GM19324 (cell line): ENCODE results near the gene KLHL40.

Source experiments
- ATAC-seq: cut with Tn5 transposase; IDR thresholded peaks from one replicate; pipeline ENCODE4 v1.9.1; 2021; ENCODE audit warnings: mild to moderate bottlenecking, moderate library complexity; ENCODE audit not compliant: unreplicated experiment, low FRiP score

Gene KLHL40

DNA sequence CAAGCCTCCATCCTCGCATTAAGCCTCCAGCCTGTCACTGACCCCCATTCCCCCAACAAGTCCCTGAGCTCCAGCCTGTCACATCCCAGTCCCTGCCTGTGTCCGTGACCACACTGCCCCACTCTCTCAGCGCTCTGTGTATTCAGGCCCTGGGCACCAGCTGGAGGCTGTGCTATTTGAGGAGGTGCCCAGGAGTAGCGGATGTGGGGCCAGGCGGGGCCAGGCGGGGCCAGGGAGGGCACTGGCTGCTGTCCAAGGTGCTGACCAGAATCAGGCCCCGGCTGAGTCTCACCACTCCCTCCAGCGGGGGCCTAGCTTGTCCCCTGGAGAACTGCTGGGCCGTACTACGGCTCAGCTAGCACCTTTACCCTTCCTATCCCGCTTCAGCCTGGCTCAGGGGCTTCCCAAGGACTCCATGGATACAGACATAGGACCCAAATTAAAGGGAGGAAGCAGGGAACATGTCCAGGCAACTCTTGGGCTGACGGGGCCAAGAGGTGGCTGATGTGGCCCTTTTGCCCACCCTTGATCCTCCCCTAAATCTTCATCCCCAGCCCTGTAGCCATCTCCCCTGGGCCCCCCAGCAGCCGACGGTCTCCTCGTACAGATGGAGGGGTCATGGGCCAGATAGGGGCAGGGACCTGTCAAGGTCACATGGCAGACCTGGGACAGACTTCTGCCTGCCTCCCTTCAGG, 16.2 kb downstream of the KLHL40 start:
- ATAC-seq = no peak

DNA sequence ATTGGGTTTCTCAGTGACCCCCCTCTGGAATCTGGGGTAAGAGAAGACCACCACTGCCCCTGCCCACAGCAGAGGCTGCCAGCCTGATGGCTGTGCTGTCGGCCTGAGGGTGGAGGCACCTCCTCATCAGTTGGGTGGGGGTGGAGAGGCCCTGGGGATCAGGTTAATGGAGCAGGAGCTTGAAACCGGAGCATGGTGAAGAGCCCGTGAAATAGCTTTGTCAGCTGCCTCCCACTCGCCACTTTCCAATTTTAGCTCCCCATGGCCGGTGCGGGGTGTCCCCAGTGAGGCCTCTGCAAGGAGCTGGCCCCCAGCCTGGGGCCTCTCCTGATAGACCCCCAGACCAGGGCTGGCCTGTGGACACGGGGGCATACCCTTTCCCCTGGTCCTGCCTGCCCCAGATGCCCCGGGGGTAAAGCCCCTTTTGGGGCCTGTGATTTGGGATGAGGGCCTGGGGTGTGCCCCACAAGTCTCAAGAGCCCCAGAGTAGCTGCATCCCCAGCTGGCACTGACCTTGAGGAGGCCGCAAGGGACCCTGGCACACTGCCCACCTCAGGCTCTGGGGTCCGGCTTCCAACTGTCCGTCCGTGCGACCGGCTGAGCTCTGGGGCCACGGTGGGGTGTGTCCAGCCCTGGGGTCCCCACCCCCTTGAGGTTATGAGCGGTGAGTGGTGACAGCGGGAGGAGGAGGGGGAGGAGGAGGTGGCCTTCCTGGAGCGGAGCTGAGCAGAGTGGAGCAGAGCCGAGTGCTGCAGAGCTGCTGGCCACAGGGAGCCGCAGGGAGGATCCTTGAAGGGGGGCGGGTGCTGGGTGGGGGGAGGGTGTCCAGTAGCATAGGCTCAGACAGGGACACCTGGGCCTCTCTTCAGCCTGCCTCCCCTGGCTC, 17.0 kb downstream of the KLHL40 start, which contains the start of gene HHATL:
Gene HHATL, minus strand, starts transcription at position 733 of the 886 bp plus-strand sequence. CDS start 1,972 bp downstream, outside the sequence.
- ATAC-seq = no peak

DNA sequence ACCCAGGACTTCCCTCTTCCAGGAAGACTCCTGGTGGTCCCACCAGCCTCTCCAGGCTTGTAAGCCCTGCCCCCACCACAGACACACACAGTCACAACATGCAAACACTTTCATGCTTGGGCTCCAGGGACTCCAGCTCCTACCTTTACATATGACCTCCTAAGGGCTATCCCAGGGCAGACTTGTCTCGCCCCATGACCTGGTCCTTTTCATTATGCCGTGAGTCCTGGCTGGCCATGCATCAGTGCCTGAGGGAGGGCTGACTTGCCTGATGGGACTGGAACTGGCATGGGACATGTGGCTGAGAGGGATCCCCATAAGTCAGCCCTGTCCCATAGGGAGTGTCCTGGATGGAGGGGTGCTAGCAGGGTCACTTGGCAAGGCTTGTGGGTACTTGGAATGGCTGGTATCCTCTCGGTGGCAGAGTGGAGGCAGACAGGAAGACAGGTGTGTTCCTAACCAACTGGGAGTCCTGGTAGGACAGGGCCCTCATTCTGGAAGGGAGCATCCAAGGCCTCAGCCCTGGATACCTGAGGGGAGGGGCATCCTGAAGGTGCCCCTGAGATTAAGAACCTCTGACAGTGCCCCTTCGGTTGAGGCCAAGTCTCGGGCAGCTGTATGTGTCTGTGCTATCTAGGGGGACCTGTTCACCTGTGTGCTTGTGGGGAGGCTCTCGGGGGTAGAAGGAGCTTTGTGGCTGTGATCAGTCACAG, 17.8 kb downstream of the KLHL40 start:
- no peak for ATAC-seq

DNA sequence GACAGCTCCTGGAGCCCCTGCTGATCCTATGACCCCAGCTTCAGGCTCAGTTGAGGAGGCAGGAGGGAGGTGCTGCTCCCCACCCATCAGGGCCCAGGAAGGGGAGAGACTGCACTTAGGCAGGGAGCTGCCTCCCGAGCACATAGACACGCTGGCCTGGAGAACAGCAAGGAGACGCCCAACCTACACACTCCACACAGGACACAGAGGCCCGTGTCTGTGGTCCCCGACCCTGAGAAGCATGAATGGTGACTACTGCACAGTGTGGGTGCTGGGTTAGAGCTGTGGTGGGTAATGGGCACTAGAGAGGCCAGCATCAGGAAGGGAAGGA, 18.3 kb downstream of the KLHL40 start:
- ATAC-seq = no peak

DNA sequence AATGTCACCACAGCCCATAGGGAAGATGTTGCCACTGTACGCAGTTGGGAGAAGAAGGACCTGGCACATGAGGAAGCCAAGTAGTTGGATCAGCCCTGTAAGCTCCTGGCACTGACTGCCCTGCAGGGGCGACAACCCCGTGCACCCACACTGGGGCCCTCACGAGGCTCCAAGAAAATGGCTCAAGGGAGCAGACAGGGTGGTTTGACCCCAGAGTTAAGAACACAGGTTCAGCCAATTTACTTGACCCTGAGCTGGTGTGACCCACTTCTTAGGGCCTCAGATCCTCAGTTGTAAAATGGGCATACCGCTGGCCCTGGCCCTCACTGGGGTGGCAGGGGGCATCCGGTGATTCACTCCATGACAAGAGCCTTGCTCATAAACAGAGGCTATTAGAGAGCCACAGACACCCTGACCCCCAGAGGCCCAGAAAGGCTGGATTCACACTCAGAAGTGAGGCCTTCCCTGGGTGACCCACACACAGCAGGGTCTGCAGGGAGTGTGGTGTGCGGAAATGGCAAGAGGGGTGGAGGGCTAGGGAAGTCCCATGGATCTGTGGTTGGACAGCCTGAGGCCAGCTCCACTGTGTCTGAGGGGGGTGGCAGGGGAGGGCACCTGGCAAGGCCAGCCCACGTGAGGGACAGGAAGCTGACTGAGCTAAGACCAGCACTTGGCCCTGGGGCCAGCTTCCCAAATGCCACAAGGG, 19.0 kb downstream of the KLHL40 start:
- no peak for ATAC-seq

DNA sequence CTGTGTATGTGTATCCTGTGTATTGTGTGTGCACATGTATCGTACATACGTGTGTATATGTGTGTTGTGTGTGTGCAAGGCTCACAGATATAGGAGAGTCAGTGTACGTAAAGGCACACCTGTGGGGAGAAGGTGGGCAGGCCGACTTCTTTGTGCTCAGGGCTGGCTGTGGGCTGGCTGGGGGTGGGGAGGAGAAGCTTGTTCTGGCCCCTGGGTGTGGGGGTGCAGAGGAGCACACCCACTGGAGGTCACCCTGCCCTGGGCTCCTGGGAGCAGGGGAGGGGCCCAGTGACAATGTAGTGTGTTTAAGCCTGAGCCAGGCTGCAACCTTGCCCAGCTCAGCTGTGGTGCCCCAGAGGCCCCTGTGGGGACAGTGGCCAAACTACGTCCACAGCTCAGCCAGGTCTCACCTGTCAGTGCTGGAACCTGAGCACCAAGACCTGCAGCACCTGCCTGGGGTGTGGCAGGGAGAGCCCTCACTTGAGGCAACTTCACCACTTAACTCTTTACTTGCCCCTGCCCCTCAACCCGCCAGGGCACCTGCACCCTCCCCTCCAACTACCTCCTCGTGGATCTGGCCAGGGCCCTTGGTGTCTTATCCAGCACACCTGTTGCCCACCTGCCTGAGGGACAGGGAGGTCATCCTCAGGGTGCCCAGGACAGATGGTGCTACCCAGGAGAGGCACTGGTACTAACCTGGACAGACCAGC, 19.9 kb downstream of the KLHL40 start:
- ATAC-seq = no peak

DNA sequence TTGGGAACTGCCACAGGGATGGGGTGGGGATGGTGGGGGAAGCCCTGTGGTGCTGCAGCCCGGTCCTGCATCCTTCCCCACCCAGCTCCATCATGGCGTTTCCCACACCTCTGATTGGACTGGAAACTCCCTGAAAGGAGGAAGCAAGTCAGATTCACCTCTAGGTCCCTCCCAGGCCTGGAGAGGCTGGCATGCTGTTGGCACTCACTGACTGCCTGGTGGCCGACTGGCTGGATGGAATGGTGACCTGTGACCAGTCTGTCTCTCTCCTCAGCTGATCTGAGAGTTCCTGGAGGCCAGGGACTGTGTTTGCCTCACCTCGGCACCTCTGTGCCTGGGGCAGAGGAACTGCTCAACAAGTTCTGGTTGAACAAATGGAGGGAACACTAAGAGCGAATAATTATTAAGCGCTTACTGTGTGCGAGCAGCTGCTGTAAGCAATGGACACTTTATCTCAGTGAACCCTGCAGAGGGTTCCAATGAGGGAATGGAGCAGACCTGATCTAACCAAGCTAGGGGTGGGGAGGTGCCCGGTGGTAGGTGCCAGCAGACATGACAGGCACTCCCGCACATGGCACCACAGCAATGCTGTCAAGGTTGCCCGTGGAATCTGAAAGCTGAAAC, 20.7 kb downstream of the KLHL40 start:
- ATAC-seq = no peak

DNA sequence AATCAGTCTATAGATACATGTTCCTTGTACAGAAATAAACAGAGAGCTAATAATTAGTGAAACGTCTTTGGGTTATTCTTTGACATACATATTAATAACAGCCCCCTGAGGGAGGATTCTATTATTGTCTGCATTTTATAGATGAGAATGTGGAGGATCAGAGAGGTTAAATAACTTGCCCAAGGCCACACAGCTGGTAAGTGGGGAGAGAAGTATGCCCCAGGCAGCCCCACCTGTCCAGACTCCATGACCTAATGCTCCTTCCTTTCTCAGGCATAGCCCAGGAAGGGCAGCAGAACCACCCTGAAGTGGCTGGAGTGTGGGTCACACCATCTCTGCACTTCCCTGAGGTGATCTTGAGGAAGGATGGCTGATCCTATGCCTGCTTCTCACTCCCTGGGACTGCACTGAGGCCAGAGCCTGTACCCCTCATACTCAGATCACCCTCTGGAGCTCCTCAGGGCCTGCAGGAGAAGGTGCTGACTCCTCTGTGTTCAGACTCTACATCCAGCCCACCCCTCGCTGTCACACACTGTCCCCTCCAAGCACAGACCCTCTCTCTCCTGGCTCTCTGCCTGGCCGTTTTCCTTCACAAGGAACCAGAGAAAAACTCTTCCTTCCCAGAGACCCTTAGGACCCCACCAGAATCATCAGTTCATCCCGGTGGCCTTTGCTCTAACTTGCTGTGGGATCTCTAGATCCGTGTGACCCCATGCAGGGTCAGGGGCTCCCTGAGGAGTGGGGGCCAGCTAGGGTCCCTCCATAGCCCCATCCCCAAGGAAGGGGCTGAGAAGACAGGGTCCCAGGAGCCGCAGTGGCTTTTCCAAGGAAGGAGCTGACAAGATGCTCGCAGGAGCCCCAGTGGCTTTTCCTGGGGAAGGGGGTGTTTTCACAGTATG, 21.6 kb downstream of the KLHL40 start:
- ATAC-seq = no peak

DNA sequence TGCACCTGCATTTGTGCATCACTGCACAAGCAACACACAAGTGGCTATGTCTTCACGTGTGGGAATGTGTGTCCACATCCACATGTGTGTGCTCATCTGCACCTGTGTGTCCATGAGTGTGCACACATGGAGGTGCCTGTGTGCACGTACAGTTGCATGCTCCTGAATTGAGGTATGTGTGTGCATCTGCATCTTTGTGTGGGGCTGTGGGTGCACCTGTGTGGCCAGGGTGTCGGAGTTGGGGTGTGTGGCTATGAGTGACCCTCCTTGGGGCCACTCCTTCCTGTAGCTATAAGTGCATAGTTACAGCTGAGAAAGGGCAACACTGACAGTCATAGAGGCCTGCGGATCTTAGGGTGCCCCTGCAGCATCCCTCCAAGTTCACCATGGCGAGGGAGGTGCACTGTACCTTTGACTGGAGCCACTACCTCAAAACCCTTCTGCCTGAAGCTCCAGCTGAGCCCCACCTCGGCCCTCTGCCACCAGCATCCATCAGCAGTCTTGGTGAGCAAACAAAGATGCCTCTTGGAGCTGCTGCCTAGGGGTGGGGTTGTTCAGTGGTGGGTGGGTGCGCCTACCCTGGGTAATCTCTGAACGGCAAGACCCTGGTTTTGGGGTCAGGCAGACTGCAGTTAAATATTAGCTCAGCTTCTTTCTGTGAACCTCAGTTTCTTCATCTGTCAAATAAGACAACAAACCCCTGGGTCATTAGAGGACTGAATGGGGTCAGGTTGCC, 22.5 kb downstream of the KLHL40 start:
- ATAC-seq = no peak

DNA sequence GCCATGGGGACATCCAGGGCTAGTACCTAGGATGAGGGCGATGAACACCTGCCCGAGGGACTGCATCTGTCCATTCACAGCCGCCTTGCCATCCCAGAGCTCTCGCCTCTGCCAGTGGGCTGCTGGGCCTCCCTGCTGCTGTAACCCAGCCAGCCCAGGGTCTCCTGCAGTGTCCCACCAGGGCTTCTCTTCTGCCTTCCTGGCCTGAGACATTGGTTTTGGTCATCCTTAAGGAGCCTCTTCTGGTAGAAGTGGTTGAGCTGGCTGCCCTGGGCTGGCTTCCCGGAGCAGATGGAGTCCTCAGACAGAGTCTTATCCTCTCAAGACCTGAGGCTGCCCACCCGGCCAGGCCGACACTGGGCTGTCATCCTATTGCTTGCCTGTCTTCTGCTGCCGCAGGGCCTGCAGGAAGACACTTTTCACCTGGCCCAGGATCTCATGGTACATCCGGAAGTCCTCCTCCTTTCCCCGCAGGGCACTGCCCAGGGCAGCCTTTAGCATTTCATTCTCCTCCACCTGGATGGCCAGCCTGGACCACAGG, 23.3 kb downstream of the KLHL40 start:
- no peak for ATAC-seq

DNA sequence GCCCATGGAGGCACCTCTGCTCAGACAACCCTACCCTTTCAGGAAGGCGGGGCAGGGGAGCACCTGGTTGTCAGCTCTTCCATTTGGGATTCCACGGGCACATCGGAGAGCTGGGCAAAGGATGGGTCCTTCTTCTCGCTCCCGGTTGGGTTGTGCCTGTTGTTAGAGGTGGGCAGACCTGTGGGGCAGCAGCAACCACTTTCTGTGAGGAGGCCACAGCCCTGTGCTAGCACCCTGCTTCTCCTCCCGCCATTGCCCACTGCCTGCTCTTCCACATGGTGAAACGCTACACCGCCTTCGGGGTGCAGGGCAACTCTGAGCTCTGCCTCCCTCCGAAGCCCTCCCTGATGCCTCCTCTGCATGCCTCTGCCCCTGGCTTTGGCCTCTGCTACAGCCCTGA, 24.3 kb downstream of the KLHL40 start:
- no peak for ATAC-seq

DNA sequence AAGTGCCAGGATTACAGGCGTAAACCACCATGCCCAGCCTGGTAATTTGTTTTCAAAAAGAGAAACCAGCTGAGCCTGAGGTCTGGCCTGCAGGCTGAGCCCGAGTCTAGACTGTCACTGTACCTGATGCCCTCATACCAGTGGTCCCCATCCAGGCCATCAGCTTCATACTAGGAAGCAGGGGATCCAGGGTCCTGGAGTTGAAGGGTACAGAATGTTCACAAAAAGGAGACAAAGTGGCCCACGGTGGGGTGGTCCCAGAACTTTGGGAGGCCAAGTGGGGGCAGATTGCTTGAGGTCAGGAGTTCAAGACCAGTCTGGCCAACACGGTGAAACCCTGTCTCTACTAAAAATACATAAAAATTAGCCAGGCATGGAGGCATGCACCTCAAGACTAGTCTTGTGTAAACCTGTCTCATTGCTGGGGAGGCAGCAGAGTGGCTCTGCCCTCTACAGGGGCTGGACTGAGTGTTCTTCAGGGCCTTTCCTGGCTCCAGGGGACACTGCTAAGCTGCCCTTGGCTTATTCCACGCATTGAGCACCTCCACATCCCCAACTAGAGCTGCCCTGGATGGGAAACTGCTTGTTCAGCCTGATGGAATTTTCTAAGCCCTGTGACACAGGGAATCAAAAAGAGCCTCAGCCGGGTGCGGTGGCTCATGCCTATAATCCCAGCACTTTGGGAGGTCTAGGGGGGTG, 25.1 kb downstream of the KLHL40 start:
- ATAC-seq = no peak

DNA sequence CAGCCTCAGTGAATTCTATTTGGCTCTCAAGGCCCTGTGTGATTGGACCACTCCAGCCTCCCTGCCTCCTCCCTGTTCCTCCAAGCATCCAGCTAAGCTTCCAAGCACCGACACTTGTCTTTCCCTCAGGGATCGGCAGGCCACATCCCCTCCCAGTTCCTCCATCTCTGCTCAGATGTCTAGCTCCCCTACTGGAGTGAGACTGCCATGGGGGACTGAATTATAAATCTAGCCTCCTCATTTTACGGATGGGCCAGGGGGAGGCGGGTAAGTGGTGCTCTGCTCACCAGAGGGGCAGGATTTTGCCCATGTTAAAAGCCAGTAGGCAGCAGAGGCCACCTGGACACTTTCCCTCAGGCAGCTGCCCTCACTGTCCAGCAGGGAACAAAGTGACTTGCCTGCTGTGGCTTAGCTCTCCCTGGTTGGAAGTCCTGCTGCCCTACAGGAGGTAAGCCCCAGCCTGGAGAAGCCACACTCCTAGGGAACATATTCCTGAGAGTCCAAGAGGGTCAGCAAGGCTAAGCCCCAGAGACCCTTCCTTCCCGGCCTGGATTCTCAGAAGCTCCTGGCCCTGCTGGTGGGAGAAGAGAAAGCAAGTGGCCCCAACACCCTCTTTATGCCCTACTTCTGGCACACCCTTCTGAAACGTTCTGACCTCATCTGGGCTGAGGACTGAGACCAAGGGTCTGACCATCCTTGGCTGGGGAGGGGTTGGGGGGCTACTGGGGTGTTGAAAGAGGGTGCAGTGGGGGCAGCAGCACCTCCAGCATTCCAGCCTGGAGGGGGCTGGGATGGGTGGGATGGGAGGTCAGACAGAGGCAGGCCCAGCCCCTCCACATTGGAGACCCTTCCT, 26.4 kb downstream of the KLHL40 start:
- ATAC-seq = no peak

DNA sequence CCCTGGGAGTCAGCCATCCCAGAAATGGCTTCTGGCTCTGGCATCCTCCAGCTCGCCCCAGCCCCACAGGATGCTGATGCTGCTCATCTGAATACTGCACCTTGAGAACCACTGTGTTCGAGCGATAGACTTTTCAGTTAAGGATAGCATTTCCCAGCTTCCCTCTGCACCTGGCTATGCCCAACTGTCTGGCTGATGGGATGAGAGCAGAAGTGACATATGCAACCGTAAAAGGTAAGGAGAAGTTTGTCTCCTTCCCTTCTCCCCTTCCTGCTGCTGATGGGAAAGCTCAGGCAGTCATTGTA, 27.0 kb downstream of the KLHL40 start:
- ATAC-seq = no peak

DNA sequence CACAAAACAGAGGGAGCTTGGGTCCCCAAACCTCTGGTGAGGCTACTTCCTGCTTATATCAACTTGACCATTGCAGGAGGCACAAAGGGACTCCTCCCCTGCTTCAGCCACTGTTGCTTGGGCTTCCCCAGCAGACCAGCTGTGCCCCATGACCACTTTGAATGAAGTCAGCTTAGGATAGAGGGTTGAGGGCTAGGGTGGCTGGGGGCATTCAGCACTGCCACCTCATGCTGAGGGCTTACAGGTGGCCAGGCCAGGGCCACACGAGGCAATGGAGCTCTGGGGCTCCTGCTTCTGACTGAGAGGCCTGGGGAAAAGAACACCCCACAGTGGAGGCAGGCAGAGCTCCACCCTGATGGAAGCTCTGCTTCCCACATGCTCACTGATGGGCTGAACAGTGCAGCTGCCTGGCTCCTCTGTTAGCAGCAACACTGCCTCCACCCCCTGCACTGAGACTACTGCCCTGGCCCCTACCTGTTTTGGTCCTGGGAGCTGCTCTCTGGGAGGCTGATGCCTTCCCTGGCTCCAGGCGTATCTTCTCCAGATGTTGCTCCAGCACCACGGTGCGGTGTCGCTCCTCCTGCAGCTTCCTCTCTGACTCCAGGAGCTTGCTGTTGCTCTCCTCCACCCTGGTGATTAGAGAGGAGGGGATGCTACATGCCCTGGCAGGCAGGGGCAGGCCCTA, 27.5 kb downstream of the KLHL40 start:
- ATAC-seq = no peak

DNA sequence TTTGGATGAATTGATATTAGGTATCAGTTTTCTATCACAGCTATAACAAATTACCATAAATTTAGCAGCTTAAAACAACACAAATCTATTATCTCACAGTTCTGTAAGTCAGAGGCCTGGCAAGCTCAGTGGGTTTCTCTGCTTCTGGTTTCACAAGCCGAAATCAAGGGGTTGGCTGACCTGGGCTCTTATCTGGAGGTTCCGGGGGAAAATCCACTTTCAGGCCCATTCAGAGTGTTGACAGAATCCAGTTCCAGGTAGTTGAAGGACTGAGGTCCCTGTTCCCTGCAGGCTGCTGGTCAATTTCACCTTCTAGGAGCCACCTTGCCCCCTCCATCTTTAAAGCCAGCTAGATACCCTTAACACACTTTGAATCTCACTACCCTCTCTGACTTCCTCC, 28.4 kb downstream of the KLHL40 start:
- ATAC-seq = no peak
